SK-N-SH (cell line): ENCODE measurements around the gene SSUH2. TPM values are rescaled to one million over a fixed set of nuclear protein-coding genes. Genes with fewer than 3 reads are reported as not detected.

Experiments used
- CTCF ChIA-PET: fragments of 300-600, 350-600 bp; formaldehyde crosslinking; extraction: SDS; loops from one replicate; lab custom pipeline; 2021; lab: Yijun Ruan, JAX
- POLR2A ChIA-PET: fragments of 350-600 bp; sonication (Branson Sonifier 250); formaldehyde crosslinking; extraction: SDS; loops from one replicate; lab custom pipeline; 2020; ENCODE audit warnings: antibody characterized with exemption, inconsistent platforms; lab: Yijun Ruan, JAX
- DNase-seq: peaks from one replicate; pipeline ENCODE4 v3.0.0; 2012
- H2AFZ ChIP-seq: fragments of 200-600 bp; sonication (generic); 2 replicates; pipeline ENCODE4 v1.8.1; 2016; ENCODE audit warnings: antibody characterized with exemption, mild to moderate bottlenecking, low read depth
- H3F3A ChIP-seq: fragments of 200-600 bp; sonication (generic); replicated peaks from 2 replicates; pipeline ENCODE3; 2016; ENCODE audit warnings: antibody characterized with exemption, mild to moderate bottlenecking; ENCODE audit not compliant: insufficient read depth
- H3K27ac ChIP-seq, 2 experiments: fragments of 200-500 bp in 1 of 2; fragments of 200-600 bp in 1 of 2; sonication (Bioruptor generic) in 1 of 2; sonication (generic), shearing (Covaris generic) in 1 of 2; 2 replicates each; pipeline versions ENCODE4 v1.5.1 to v1.6.1; 2014 to 2016; ENCODE audit warnings: low read depth in 2 of 2, inconsistent platforms in 1 of 2, low read length in 1 of 2, mild to moderate bottlenecking in 1 of 2, mixed read lengths in 1 of 2
- H3K27me3 ChIP-seq: fragments of 200-600 bp; sonication (generic), shearing (Covaris generic); 2 replicates; pipeline ENCODE4 v1.6.1; 2016; ENCODE audit warnings: mixed run types; ENCODE audit not compliant: insufficient read depth
- H3K36me3 ChIP-seq, 2 experiments: fragments of 200-500 bp in 1 of 2; fragments of 200-600 bp in 1 of 2; sonication (Bioruptor generic) in 1 of 2; sonication (generic) in 1 of 2; replicated peaks in 1 of 2; 2 replicates each; pipeline versions ENCODE3 to v1.5.1; 2014 to 2016; ENCODE audit warnings: low read length in 1 of 2, mild to moderate bottlenecking in 1 of 2; ENCODE audit not compliant: insufficient read depth in 2 of 2, control insufficient read depth in 1 of 2
- H3K4me1 ChIP-seq, 2 experiments: fragments of 200-500 bp in 1 of 2; fragments of 200-600 bp in 1 of 2; sonication (Bioruptor generic) in 1 of 2; sonication (generic), shearing (Covaris generic) in 1 of 2; 2 replicates each; pipeline versions ENCODE4 v1.5.1 to v1.6.1; 2014 to 2016; ENCODE audit warnings: low read depth in 1 of 2, low read length in 1 of 2, mixed run types in 1 of 2; ENCODE audit not compliant: insufficient read depth in 2 of 2, control insufficient read depth in 1 of 2
- H3K4me2 ChIP-seq: fragments of 200-600 bp; sonication (generic), shearing (Covaris generic); 2 replicates; pipeline ENCODE4 v1.6.1; 2017; ENCODE audit warnings: mixed run types
- H3K4me3 ChIP-seq, 2 experiments: fragments of 200-500 bp in 1 of 2; fragments of 200-600 bp in 1 of 2; sonication (Bioruptor generic) in 1 of 2; sonication (generic), shearing (Covaris generic) in 1 of 2; 2 replicates each; pipeline versions ENCODE4 v1.5.1 to v1.8.1; 2014 to 2016; ENCODE audit warnings: low read depth in 2 of 2, inconsistent platforms in 1 of 2, low read length in 1 of 2, mild to moderate bottlenecking in 1 of 2, mixed read lengths in 1 of 2, moderate library complexity in 1 of 2
- H3K79me2 ChIP-seq: fragments of 200-600 bp; sonication (generic); 2 replicates; pipeline ENCODE4 v1.8.1; 2017; ENCODE audit warnings: mild to moderate bottlenecking; ENCODE audit not compliant: insufficient read depth
- H3K9ac ChIP-seq: fragments of 200-600 bp; sonication (generic); 2 replicates; pipeline ENCODE4 v1.6.1; 2017; ENCODE audit warnings: mixed run types
- H3K9me2 ChIP-seq: fragments of 200-600 bp; sonication (generic); 2 replicates; pipeline ENCODE4 v1.6.1; 2017; ENCODE audit warnings: mixed run types
- H3K9me3 ChIP-seq: fragments of 200-600 bp; sonication (generic); 2 replicates; pipeline ENCODE4 v1.6.1; 2017; ENCODE audit warnings: mixed run types, mild to moderate bottlenecking, moderate library complexity
- H4K20me1 ChIP-seq: fragments of 200-600 bp; sonication (generic); 2 replicates; pipeline ENCODE4 v1.6.1; 2017; ENCODE audit warnings: mild to moderate bottlenecking, mixed run types; ENCODE audit not compliant: insufficient read depth
- CHD2 ChIP-seq: fragments of 150-350 bp; IDR thresholded peaks from 2 replicates; pipeline ENCODE4 v1.6.1; 2018; ENCODE audit warnings: low read length; ENCODE audit not compliant: partially characterized antibody
- EP300 ChIP-seq, 2 experiments: IDR thresholded peaks; 2 replicates each; pipeline versions ENCODE4 v1.4.0 to v1.6.1; 2012; ENCODE audit warnings: borderline replicate concordance in 1 of 2, low read depth in 1 of 2, low read length in 1 of 2
- FOSL2 ChIP-seq: IDR thresholded peaks from 2 replicates; pipeline ENCODE4 v1.4.0; 2012; ENCODE audit warnings: low read depth, mild to moderate bottlenecking, moderate library complexity, borderline replicate concordance
- FOXM1 ChIP-seq: IDR thresholded peaks from 2 replicates; pipeline ENCODE4 v1.4.0; 2012; ENCODE audit warnings: low read depth, mild to moderate bottlenecking
- GATA2 ChIP-seq: sonication (generic); formaldehyde crosslinking; IDR thresholded peaks from 2 replicates; pipeline ENCODE4 v1.5.0; 2020; ENCODE audit warnings: mild to moderate bottlenecking, missing genetic modification reagents
- JUND ChIP-seq: IDR thresholded peaks from 2 replicates; pipeline ENCODE4 v1.4.0; 2012
- MXI1 ChIP-seq: IDR thresholded peaks from 2 replicates; pipeline ENCODE4 v1.6.1; 2012; ENCODE audit warnings: mild to moderate bottlenecking, low read depth, low read length, improper control_type of control experiment
- NRF1 ChIP-seq: IDR thresholded peaks from 2 replicates; pipeline ENCODE4 v1.6.1; 2012; ENCODE audit warnings: low read depth, mild to moderate bottlenecking, low read length
- POLR2AphosphoS5 ChIP-seq: IDR thresholded peaks from 2 replicates; pipeline ENCODE4 v1.6.1; 2012; ENCODE audit warnings: low read depth, low read length
- RAD21 ChIP-seq: IDR thresholded peaks from 2 replicates; pipeline ENCODE4 v1.6.1; 2012; ENCODE audit warnings: mild to moderate bottlenecking, low read length
- RCOR1 ChIP-seq: fragments of 150-350 bp; IDR thresholded peaks from 2 replicates; pipeline ENCODE4 v1.6.1; 2017; ENCODE audit warnings: antibody characterized with exemption, low read length
- RXRA ChIP-seq: IDR thresholded peaks from 2 replicates; pipeline ENCODE4 v1.4.0; 2012; ENCODE audit warnings: low read depth, mild to moderate bottlenecking, borderline replicate concordance
- SMC3 ChIP-seq: IDR thresholded peaks from 2 replicates; pipeline ENCODE4 v1.6.1; 2012; ENCODE audit warnings: low read depth, low read length, improper control_type of control experiment
- TCF12 ChIP-seq: IDR thresholded peaks from 2 replicates; pipeline ENCODE4 v1.4.0; 2012
- TEAD4 ChIP-seq: IDR thresholded peaks from 2 replicates; pipeline ENCODE4 v1.4.0; 2012; ENCODE audit warnings: mild to moderate bottlenecking, borderline replicate concordance; ENCODE audit not compliant: insufficient read depth
- USF1 ChIP-seq: IDR thresholded peaks from 2 replicates; pipeline ENCODE4 v1.4.0; 2012; ENCODE audit warnings: low read depth, borderline replicate concordance
- WGBS: methylation state at CpG from one replicate; pipeline ENCODE4 v1.1.6; 2017; ENCODE audit warnings: low lambda C conversion rate; 5-methylcytosine and 5-hydroxymethylcytosine counted together
- polyA plus RNA-seq, 3 experiments: library from polyadenylated mRNA; depleted of rRNA; stranded (reverse); fragments of >200 nt; gene quantifications; 2 replicates each; pipeline ENCODE4 v1.2.3, GENCODE V29; 2012
- TF ChIP-seq, protein P1 (sequence below): IDR thresholded peaks from 2 replicates; pipeline ENCODE4; 2012
- TF ChIP-seq, protein P2 (sequence below): IDR thresholded peaks from 2 replicates; pipeline ENCODE4 v1.4.0; 2012; ENCODE audit warnings: low read depth
- TF ChIP-seq, protein P3 (sequence below): fragments of 200-600 bp; sonication (generic); IDR thresholded peaks from 2 replicates; pipeline ENCODE4 v1.6.1; 2017; ENCODE audit warnings: antibody characterized with exemption, mild to moderate bottlenecking, moderate library complexity

SSUH2 gene
- polyA plus RNA-seq, 1 of the 3 experiments (the other 2 are of a cell fraction) = 0.18 TPM

GRCh38 chr3:8640223-8640622 lies 4.4 kb downstream of the SSUH2 start:
- CTCF ChIA-PET = interaction anchor here (1.0 kb wide), 1 partner anchor 16 kb away, joined by 3 read pairs; no protein-coding TSS in a partner anchor
- no peaks in the 10 kb centered on the region for H4K20me1 ChIP-seq
- H3K27me3 ChIP-seq = no peaks in the 10 kb centered on the region
- peaks cover 0 to 8% of the 10 kb centered on the region in 2 experiments; a peak in 1 of 4 replicates for H3K4me1 ChIP-seq
- H3F3A ChIP-seq = no peaks in the 10 kb centered on the region
- no peak overlapping the region for H3K4me3 ChIP-seq
- no peak overlapping the region for H3K4me2 ChIP-seq
- no peak overlapping the region for H3K9ac ChIP-seq
- POLR2A ChIA-PET = no interaction called here
- DNase-seq = no peak
- no peaks in the 10 kb centered on the region for H3K9me2 ChIP-seq
- no peaks in the 10 kb centered on the region for H3K36me3 ChIP-seq
- H3K79me2 ChIP-seq = no peaks in the 10 kb centered on the region
- no peak for TF ChIP-seq TCF12
- TF ChIP-seq RXRA = no peak
- no peak for TF ChIP-seq JUND
- TF ChIP-seq, protein P1, sequence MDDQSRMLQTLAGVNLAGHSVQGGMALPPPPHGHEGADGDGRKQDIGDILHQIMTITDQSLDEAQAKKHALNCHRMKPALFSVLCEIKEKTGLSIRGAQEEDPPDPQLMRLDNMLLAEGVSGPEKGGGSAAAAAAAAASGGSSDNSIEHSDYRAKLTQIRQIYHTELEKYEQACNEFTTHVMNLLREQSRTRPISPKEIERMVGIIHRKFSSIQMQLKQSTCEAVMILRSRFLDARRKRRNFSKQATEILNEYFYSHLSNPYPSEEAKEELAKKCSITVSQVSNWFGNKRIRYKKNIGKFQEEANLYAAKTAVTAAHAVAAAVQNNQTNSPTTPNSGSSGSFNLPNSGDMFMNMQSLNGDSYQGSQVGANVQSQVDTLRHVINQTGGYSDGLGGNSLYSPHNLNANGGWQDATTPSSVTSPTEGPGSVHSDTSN = no peak
- no peak for TF ChIP-seq RAD21
- TF ChIP-seq USF1 = no peak
- no peak for TF ChIP-seq SMC3
- TF ChIP-seq NRF1 = no peak
- no peak for TF ChIP-seq GATA2 (CRISPR knock-in tag)
- TF ChIP-seq EP300 (IDR thresholded peaks at IDR 0.05; ENCODE audit: borderline replicate concordance in 1 of 2, low read depth in 1 of 2, low read length in 1 of 2) = no peak
- no peak for TF ChIP-seq RCOR1
- TF ChIP-seq FOXM1 = no peak
- TF ChIP-seq MXI1 = no peak
- TF ChIP-seq, protein P2, sequence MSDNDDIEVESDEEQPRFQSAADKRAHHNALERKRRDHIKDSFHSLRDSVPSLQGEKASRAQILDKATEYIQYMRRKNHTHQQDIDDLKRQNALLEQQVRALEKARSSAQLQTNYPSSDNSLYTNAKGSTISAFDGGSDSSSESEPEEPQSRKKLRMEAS = no peak
- TF ChIP-seq CHD2 = no peak
- TF ChIP-seq, protein P3, sequence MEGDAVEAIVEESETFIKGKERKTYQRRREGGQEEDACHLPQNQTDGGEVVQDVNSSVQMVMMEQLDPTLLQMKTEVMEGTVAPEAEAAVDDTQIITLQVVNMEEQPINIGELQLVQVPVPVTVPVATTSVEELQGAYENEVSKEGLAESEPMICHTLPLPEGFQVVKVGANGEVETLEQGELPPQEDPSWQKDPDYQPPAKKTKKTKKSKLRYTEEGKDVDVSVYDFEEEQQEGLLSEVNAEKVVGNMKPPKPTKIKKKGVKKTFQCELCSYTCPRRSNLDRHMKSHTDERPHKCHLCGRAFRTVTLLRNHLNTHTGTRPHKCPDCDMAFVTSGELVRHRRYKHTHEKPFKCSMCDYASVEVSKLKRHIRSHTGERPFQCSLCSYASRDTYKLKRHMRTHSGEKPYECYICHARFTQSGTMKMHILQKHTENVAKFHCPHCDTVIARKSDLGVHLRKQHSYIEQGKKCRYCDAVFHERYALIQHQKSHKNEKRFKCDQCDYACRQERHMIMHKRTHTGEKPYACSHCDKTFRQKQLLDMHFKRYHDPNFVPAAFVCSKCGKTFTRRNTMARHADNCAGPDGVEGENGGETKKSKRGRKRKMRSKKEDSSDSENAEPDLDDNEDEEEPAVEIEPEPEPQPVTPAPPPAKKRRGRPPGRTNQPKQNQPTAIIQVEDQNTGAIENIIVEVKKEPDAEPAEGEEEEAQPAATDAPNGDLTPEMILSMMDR = no peak
- no peak for TF ChIP-seq TEAD4
- TF ChIP-seq POLR2AphosphoS5 = no peak
- no peak for TF ChIP-seq FOSL2
- H3K27ac ChIP-seq = no peak overlapping the region
- no peaks in the 10 kb centered on the region for H3K9me3 ChIP-seq
- H2AFZ ChIP-seq = no peak overlapping the region
- WGBS = 93% methylated on average over 1 of the region's 1 CpG
